Activated CD4-positive, alpha-beta T cell treated with anti-CD3 and anti-CD28 coated beads for 4 hours (primary cell): ENCODE measurements around the gene CD63.

Experiments
- DNase-seq, 2 donors: peaks; one replicate each; pipeline ENCODE4 v3.0.0-alpha.2; 2020

CD63 gene

DNA sequence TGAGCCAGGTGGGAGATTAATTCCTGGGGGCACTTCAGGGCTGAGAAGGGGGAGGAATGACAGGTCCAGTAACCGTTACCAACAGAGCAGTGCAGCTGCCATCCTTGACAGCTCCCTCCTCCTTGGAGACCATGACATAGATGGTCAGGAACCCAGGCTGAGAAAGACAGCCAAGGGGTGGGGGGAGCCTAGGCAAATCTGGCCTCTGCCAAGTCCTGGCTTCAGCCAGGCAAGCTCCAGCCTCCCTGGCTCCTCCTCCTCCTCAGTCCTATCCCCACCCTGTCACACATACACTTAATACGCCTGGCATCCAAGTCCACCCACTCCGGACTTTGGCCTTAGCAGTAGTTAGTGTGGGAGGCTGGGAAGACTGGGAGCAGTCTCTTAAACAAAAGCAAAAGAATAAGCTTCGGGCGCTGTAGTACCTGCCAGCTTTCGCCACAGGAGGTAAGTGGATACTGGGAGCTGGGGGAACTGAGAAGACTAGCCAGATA lies 8.7 kb downstream of the CD63 start, which contains the start of gene RDH5:
Gene RDH5 (plus strand): TSS at position 323 of the 494 bp plus-strand sequence. CDS start 792 bp downstream, outside the sequence.
- DNase-seq: no peak

- DNase-seq: no peak
Measured at GRCh38 chr12:55719371-55719770, 9.4 kb downstream of the CD63 start.

GRCh38 chr12:55718624-55719275 lies 10.1 kb downstream of the CD63 start:
- no peak for DNase-seq

- DNase-seq: no peak
Measured at GRCh38 chr12:55718015-55718414, 10.8 kb downstream of the CD63 start.

GRCh38 chr12:55717011-55718007 lies 11.5 kb downstream of the CD63 start:
- no peak for DNase-seq

- DNase-seq: no peak
Measured at GRCh38 chr12:55716582-55716957, 12.2 kb downstream of the CD63 start.

DNA sequence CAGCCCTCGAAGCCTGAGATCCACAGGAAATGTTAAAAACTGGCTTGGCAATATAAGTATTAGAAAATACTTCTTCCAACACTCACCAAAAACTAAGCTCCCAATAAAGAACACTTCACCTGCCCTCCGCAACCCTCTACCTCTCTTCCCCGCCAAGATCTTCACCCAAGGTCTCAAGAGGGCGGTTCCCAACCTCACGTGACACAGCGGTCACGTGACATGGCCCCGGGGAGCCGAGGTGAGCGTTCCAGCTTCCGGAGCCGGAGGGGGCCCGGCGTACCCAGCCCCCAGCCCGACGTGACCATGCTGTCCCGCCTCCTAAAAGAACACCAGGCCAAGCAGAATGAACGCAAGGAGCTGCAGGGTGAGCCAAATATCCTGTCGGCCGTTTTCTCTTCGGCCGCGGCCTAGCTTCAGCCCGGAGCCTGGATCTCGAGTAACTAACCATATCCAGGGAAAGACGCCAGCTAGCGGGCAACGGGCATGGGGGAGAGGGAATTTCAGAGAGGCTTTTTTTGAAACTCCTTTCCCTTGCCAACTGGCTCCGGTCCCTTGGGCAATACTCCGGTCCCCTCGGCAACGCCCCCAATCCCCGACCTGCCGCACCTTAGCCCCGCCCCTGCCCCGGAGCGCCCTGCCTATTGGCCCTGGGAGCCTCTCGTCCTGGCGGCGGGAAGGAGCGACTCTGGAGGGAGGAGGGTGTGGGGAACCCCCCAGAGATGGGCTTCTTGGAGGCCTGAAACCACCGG lies 12.8 kb downstream of the CD63 start, which contains the start of gene BLOC1S1:
Gene BLOC1S1 (plus strand): TSS at position 214 of the 749 bp plus-strand sequence. CDS start 6 bp downstream, at position 220.
- peak; percentile 91 for DNase-seq

DNA sequence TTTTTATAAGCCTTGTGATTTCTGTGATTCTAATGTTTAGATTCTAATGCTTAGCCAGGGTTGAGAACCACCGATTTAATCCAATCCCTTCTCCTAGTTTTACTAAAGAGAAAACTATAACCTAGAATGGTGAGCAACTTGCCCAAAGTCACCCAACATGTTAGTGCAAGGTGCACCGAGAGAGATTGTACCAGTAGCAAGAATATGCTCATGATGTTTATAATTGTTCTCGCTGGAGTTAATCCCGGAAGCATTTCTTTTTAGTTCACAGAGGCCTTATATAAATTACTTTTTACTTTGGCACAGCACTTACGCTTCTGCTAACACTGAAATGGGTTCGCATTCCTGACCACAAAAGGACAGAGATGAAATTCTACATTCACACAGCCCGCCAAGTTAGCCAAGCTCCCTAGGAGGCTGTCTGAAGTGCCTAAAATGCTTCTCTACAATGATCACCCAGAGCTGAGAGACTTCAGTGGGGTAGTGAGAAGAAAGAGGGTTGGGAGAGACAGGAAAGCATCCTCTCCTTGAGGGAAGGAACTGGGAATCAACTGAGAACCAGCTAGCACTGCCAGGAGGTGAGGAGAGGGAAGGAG lies 13.5 kb downstream of the CD63 start:
- DNase-seq: no peak

DNA sequence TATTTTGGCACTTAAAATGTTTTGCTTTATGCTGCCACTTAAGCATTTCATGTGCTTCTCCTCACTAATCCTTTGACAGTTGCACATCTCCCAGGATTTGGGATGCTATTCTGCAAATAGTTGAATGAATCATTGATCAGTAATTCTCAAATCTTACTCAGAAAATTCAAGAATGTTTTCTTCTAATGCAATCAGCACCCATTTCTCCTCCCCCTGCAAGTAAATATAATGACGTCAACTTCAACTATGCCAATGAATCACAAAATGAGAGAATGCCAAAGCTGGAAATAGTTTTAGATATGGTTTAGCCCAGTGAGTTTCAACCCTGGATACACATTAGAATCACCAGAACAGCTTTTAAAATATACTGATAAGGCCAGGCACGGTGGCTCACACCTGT lies 15.1 kb downstream of the CD63 start:
- DNase-seq: no peak

DNA sequence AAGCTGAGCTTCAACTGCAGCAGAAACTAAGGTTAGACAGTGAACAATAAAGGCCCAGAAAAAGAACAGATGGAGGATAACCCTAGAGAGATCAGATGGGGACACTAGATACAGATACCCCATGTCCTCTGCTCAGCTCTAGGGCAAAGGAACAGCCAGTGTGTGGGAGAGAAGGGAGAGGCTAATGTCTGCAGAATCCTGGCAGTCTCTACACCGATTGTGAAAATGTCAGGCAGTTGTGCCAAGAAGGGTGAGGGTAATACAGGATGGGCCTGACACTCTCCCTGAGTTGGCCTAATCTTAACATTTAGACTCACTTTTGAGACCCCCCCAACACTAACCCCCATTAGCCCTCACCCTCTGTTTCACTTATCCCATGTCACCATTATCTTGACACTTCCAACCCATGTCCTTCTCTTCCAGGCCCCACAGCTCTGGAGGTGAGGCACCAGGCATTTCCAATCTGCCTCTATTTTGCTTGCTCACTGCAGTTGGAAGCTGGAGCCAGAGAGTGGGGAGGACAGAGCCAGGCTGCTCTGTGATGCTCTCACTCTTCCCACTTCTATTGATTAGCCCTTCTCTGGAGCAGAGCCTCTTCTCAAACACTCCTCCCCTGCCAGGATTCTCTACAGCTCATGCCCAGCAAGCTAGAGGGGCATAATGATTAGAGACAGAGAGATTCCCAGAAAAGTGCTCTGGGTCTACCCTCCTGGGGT lies 16.0 kb downstream of the CD63 start:
- no peak for DNase-seq

DNA sequence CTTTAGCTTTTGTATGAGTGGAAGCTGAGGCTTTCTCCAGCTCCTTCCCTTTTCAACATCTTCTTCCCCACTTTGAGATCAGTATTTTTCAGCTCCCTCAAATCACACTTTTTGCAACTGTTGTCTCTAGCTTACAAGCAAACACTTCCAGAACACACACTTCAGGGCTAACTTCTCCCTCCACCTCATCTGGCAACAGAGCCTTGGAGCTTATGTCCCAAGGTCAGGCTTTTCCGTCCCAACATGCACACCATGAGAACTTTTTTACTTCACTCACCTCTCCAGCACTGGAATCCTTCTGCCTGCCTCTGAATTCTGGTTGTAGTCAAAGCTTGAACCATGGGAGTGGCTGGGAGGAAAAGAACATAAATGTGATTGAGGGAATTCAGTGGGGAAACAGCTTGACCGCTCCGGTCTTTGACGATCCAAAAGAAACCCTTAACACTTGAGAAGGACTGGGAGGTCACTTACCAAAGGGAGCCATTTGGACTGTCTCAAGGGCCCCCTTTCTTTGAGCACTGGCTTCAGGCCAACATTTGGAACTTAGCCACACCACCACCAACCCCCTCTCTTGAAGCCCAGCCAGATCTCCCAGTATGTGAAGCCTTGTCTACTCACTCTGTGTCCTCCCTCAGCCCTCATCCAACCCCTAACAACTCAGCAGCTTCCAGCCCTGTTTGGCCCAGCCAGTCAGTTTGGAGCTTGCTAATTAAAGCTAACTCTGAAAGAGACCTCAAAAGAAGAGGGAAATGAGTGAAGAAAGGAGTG lies 16.8 kb downstream of the CD63 start:
- DNase-seq: no peak

DNA sequence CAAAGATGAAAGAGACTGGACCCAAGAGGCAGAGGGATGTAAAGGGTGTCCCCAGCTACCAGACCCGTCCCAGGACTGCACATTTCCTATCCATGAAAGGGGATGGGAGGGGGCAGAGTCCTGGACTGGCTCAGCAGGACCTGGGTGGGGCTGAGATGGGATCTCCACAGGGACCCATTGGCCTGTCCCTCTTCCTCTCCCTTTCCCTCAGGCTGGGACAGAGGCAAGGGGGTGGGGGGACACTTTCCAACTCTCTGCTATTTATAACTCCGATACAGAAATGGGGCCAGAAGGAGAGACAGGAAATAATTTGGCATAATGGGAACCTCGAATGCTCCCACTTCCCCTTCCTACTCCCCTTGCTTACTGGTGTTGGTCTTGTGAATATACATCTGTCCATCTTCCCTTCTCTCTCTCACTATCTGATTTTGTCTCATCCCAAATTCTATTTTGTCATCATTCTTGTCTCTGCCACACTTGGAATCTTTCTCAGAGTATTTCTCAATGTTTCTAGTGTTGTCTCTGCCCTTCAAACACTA lies 20.0 kb downstream of the CD63 start:
- DNase-seq: no peak

GRCh38 chr12:55707841-55708694 lies 20.7 kb downstream of the CD63 start, which contains the start of gene ITGA7:
Gene ITGA7 (minus strand): TSS chr12:55707904. CDS start chr12:55707682, 222 bp downstream.
- DNase-seq: peak; percentile 66 to 70

GRCh38 chr12:55707219-55707671 lies 21.6 kb downstream of the CD63 start:
- no peak for DNase-seq

- no peak for DNase-seq
Measured at GRCh38 chr12:55706568-55707218, 22.1 kb downstream of the CD63 start.

DNA sequence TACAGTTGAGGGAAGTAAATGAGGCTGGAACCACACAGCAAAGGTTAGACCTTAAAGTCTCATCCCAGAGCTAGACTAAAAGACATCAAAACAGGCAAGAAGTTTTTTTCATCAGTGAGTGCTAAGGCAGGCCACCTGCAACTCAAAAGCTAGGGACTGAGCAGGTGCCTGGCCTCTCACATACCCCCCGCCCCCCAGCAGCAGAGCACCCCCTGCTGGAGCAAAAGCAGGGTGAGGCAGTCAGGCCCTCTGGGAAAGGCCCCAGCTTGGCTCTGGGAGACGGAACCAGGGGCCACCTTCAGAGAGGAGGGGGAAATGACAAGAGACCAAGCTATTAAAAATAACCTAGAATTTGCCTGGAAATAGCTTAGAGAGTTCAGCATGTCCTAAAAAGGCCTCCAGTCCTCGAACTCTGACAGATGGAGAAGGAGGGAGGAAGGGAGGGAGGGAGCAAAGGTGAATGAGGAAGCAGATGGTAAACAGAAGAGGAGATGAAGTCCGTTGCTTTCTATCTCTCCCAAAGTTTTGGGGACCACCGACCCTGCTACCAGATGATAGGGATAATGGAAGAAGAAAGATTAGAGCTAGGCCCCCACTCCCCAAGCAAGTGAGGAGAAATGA lies 22.9 kb downstream of the CD63 start:
- no peak for DNase-seq

DNA sequence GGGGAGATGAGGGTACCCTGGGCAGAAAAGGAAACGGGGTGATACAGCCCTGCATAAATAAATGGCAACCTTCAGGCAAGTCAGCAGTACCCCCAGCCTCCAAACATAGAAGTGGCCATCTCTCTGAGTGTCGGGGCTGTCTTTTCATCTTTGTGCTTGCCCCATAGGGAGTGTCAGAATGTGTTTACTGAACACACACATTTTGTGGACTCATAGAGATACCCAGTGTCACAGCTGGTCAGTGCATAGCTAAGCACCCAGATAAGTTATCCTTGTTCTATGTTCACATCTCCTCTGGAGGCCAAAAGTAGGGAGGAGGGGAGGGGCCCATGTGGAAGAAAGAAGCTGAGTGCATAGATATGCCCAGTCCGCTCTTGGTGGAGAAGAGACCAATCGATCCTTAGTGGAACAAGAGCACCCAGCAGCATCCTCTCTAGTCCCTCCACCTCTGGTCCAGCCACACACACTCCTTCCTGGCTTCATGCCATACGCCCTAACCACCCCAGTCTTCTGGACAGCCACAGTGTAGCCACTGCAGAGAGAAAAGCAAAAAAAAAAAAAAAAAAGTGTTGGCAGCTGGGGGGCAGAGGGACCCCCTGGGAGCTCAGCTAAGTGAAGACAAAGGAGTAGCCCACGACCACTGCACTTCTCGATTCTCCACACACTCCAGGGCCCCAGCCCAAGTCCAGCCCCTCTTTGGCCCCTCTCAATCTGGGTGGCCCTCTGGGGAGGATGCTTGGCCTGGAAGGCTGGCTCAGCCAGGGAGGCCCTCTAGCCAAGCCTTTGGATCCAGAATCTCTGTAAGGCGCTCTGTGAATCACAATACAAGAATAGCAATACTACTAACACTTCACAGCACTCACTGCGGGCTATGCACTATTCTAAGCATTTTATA lies 23.7 kb downstream of the CD63 start:
- DNase-seq: no peak
